ENCODE data around the gene HOOK2. TPM values are rescaled to one million over a fixed set of nuclear protein-coding genes. Genes with fewer than 3 reads are reported as not detected.

Gene HOOK2
- total and polyA plus RNA-seq, 9 of the 15 experiments (the other 6 are each of a cell fraction or from before 2014, with no cell fraction given) = 1.3 to 17.2 (median 9.9) TPM

DNA sequence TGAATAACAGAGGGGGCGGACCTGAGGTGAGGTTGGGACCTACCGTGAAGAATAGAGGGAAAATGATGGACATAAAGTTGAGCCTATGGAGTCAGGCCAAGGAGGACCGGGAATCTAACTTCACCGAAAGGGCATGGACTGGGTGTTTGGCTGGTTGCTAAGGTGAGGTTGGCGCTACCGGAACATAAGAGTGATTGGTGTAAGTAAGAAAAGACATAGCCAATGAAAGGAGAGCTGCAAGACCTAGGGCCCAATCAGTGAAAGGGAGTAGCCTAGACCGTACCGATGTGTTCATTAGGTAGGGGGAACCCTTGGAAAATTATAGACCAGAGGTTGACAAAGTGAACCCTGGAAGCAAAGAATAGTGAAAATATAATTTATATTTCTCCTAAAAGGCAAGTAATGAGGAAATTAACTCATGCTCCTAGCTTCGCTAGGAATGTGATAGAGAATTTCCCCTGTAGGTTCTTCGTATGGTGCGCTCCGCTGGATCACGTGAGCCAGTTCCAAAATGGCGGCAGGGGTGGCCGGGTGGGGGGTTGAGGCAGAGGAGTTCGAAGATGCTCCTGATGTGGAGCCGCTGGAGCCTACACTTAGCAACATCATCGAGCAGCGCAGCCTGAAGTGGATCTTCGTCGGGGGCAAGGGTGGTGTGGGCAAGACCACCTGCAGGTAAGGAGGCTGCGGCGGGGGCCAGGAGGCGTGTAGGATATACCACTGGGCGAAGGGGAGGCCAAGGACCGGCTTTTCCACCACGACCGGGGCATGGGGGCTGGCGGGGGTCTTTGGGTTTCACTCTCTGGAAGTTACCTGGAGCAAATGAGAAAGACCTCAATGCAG lies 38.1 kb downstream of the HOOK2 start, which contains the start of gene GET3 (continued):
- no peak for TF ChIP-seq PRPF4 (IDR thresholded peaks at IDR 0.05; ENCODE audit: insufficient read depth, low read depth, low read length, poor library complexity, severe bottlenecking)
- TF ChIP-seq HDAC1 (IDR thresholded peaks at IDR 0.05) = peak; percentile 86 to 95
- TF ChIP-seq ZNF282 (CRISPR knock-in tag; IDR thresholded peaks at IDR 0.05) = no peak
- peak; percentile 92 for TF ChIP-seq TAF1 (IDR thresholded peaks at IDR 0.05; ENCODE audit: control insufficient read depth, extremely low read depth, insufficient read depth, low read length, severe bottlenecking)
- no peak for TF ChIP-seq ZNF224 (CRISPR knock-in tag; IDR thresholded peaks at IDR 0.05)
- TF ChIP-seq, protein P1, sequence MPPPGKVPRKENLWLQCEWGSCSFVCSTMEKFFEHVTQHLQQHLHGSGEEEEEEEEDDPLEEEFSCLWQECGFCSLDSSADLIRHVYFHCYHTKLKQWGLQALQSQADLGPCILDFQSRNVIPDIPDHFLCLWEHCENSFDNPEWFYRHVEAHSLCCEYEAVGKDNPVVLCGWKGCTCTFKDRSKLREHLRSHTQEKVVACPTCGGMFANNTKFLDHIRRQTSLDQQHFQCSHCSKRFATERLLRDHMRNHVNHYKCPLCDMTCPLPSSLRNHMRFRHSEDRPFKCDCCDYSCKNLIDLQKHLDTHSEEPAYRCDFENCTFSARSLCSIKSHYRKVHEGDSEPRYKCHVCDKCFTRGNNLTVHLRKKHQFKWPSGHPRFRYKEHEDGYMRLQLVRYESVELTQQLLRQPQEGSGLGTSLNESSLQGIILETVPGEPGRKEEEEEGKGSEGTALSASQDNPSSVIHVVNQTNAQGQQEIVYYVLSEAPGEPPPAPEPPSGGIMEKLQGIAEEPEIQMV (tag; conservative IDR thresholded peaks at IDR 0.05; ENCODE audit: low read depth) = no peak
- 0 out of 2 replicates have a peak, but pooled peaks have one; percentile 47 for TF ChIP-seq ATF6 (CRISPR knock-in tag; IDR thresholded peaks at IDR 0.05)
- TF ChIP-seq ZNF146 (CRISPR knock-in tag; IDR thresholded peaks at IDR 0.05; ENCODE audit: unreplicated experiment) = no peak
- TF ChIP-seq NR2C2 (CRISPR knock-in tag; IDR thresholded peaks at IDR 0.05) = no peak
- peak; percentile 39; the same call in 1 of the 2 replicates for TF ChIP-seq NR2C2 (tag; IDR thresholded peaks at IDR 0.05)
- TF ChIP-seq, protein P2, sequence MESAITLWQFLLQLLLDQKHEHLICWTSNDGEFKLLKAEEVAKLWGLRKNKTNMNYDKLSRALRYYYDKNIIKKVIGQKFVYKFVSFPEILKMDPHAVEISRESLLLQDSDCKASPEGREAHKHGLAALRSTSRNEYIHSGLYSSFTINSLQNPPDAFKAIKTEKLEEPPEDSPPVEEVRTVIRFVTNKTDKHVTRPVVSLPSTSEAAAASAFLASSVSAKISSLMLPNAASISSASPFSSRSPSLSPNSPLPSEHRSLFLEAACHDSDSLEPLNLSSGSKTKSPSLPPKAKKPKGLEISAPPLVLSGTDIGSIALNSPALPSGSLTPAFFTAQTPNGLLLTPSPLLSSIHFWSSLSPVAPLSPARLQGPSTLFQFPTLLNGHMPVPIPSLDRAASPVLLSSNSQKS (CRISPR knock-in tag; IDR thresholded peaks at IDR 0.05) = no peak
- TF ChIP-seq C11orf30 (IDR thresholded peaks at IDR 0.05; ENCODE audit: low read depth) = peak; percentile 100
- peak; percentile 54; the same call in 1 of the 2 replicates for TF ChIP-seq ARID4B (CRISPR knock-in tag; IDR thresholded peaks at IDR 0.05)
- no peak for TF ChIP-seq MAFG (tag; conservative IDR thresholded peaks at IDR 0.05)
- peak; percentile 21; the same call in 1 of the 2 replicates for TF ChIP-seq MYBL2 (IDR thresholded peaks at IDR 0.05; ENCODE audit: low read depth)
- TF ChIP-seq MYBL2 (CRISPR knock-in tag; IDR thresholded peaks at IDR 0.05; ENCODE audit: borderline replicate concordance) = no peak
- 0 out of 2 replicates have a peak, but pooled peaks have one; percentile 24 for TF ChIP-seq CGGBP1 (CRISPR knock-in tag; IDR thresholded peaks at IDR 0.05)
